NCI-H510A (cell line): ENCODE results near the gene CD300E.
"Not testable (repeated sequence)": the region's sequence is repeated elsewhere in the genome, so short reads cannot be mapped to it uniquely, and the experiment has no call there.

Experiments used
- DNase-seq: peaks from one replicate; lab custom pipeline; 2025; lab: John Stamatoyannopoulos, UW

CD300E gene

DNA sequence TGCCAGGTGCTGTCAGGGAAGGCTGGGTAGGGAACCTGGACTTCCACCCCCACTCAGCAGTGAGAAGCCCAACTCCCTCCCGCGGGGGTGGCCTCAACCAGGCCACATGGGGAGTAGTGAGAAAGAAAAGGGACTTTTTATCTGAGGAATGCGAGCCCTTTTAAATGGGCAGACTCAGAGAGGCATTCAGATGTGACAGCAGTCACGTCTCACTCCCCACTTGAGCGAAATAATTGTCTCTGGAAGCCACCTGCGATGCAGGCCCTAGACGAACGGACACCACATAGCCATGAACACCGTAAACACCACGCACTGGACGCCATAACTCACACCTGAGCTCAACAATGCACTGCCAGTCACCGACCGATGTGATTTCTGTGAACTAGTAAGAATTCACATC lies 11.9 kb upstream of the CD300E start:
- peak; percentile 25 for DNase-seq

DNA sequence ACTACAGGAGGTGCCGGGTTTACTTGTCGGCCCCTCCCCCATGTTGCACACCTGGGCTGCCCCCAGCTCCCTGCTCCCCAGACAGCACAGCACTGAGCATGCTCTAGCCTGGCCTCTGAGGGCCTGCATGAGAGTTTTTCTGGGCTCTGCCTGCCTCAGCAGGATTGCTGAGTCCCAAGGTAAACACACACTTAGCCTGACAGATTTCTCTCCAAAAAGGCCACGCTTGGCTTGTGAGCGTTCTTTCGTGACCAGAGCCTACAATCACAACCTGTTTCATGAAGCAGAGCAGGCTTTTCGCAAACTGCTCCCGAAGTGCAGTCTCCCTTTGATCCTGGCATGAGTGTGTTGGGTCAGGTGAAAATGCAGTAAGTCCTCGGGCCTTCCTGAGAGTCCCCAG lies 9.8 kb upstream of the CD300E start:
- peak; percentile 97 for DNase-seq

DNA sequence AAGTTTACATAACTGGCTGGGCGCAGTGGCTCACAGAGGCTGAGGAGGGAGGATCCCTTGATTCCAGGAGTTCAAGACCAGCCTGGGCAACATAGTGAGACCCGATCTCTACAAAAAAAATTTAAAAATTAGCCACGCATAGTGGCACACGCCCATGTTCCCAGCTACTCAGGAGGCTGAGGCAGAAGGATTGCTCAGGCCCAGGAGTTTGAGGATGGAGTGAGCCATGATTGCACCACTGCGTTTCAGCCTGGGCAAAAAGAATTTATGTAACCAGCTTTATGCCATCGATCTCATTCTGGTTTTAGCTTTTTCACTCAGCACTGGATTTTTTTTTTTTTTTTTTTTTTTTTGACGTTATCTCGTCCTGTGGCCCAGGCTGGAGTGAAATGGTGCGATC lies 9.1 kb upstream of the CD300E start:
- DNase-seq, result no peak

DNA sequence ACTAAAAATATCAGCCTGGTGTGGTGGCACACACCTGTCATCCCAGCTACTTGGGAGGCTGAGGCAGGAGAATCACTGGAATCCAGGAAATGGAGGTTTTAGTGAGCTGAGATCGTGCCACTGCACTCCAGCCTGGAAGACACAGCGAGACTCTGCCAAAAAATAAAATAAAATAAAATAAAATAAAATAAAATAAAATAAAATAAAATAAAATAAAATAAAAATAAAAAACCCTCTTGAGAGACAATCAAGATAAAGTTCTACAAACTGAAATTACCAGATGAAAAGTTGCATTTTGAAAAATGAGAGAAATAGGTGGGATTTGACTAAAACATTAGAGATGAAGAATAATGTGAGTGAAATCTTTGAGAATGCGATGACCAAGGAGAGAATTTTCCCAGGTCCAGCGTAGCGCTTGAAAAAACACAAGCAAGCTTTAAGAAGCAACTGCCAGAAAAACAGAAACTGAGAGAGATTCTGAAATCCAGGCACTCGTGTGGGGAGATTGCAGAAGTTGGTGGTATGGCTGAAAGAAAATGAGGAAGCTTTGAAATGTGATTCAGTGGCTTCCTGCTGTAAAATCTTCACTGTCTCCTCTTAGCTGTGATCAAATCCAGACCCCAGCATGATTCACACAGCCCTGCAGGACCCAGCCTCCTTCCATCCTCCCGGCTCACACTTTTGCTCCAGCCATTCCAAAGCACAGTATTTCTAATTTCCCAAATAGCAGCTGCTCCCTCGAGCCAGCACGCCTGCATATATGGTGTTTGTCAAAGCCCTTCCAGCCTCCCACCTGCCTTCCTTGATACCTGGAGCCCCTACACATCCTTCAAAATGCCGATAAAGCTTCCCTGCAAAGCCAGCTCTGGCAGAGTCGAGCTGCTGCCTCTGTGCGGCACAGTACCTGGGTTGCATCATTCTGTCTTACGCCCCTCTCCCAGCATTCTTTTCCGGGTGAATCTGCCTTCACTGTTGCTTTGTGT lies 8.2 kb upstream of the CD300E start:
- peak; percentile 21 for DNase-seq

- not testable (repeated sequence) for DNase-seq
Measured at GRCh38 chr17:74630251-74630650, 6.7 kb upstream of the CD300E start.

DNA sequence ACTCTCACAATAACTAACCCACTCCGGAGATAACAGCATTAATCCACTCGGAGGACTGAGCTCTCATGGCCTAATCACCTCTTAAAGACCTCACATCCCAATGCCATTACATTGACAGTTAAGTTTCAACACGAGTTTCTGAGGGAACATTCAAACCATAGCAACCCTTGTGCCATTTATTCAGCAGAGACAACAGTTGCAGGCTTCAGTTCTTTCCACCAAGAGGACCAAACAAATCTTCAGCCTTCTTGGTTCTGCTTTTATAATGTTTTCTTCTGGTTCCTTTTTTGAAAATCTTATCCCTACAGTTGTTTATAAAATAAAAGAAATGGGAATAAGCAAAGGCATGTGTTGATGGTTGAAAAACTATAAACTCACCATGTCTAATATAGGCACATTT lies 2.1 kb upstream of the CD300E start:
- no peak for DNase-seq

GRCh38 chr17:74624131-74624530 lies 593 bp upstream of the CD300E start:
- DNase-seq, result no peak

GRCh38 chr17:74619077-74619673 lies 4.4 kb downstream of the CD300E start:
- DNase-seq, result no peak

GRCh38 chr17:74618451-74618850 lies 5.1 kb downstream of the CD300E start:
- DNase-seq, result no peak

GRCh38 chr17:74616696-74617095 lies 6.8 kb downstream of the CD300E start:
- no peak for DNase-seq

GRCh38 chr17:74612046-74612445 lies 11.5 kb downstream of the CD300E start:
- no peak for DNase-seq

DNA sequence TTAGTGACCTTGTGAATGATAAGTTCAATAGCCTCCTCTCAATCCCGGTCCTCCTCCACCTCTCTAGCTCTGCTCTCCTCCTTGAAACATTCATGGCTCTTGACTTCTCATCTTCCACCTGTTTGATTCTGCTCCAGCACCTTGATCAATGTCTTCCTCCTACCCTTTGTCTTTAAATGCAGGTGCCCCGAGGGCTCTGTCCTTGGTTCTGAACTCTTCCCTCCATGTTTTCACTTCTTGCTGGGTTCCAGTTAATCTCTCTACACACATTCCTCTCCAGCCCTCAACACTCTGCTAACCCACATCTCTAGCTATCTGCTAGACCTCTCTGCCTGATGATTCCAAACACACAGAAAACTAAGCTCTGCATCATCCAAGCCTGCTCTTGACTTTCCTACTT lies 13.4 kb downstream of the CD300E start:
- DNase-seq, result no peak

DNA sequence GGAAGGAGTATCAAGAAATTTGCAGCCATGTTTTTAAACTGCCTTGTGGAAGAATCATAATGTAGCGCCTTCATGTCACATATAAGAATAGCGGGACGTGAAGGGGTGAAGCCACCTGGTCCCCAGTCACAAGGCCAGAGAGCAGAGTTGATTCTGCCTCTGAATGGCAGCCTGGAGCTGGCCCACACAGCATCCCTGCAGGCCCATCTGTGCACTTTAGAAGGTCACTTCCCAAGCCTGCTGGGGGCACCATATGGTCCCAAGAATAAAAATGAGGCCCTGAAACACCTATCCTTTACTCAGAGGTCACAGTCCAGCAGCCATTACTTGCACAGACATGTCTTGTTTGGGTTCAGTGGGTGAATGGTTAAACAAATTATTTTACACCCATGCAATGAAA lies 15.0 kb downstream of the CD300E start:
- no peak for DNase-seq

DNA sequence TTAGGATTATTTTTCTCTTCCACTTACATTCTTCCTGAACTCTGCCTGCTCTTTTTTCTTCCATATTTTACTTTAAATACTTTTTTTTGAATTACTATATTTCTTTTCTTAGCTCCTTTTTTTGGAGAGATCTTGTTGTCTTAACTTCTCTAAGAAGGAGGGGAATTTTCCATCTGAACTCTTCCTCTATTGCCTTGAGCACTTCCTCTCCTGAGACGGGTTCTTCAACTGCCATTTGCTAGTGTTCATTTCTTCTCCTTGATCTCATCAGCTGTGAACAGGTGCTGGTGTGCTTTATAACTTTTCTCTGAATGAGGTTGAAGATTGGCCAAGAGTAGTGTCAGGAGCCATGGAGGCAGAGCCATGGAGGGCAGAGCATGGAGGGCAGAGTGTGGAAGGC lies 16.3 kb downstream of the CD300E start:
- DNase-seq, result no peak

DNA sequence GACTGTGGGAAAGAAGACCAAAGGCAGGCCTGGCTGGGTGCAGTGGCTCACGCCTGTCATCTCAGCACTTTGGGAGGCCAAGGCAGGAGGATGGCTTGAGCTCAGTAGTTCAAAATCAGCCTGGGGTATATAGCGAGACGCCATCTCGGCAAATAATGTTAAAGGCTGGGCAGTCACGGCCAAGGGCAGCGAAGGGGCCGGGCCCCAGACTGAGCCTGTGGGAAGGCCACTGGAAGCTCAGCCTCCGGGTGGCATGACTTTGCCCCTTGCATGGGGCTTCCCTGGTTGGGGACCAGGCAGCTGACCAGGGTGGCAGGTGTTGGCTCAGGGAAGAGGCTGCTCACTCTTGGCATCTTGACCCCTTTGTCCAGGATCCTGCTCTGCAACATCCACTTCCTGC lies 17.5 kb downstream of the CD300E start:
- DNase-seq, result no peak

DNA sequence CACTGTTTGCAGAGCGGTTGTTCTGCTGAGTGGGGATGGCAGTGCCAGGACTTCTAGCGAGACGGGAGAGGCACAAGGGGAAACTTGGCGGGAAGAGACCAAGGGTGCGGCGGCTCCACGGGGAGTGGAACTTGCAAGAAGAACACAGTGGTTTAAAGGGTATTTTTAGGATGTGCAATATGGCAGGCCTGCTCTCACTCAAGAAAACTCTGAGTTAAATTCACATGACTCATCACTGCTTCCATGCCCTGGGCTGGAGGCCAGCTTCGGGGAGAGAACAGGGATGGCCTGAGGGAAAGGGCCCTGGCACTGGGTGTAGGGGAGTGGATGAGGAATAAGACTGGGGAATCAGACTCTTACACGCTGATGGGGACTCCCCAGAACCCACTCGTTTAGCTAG lies 18.2 kb downstream of the CD300E start:
- no peak for DNase-seq

GRCh38 chr17:74604761-74605160 lies 18.8 kb downstream of the CD300E start:
- no peak for DNase-seq

- DNase-seq, result no peak
Measured at GRCh38 chr17:74604200-74604599, 19.3 kb downstream of the CD300E start.

GRCh38 chr17:74603746-74604145 lies 19.8 kb downstream of the CD300E start:
- no peak for DNase-seq

GRCh38 chr17:74603037-74603635 lies 20.4 kb downstream of the CD300E start:
- no peak for DNase-seq

- DNase-seq, result no peak
Measured at GRCh38 chr17:74601944-74602572, 21.5 kb downstream of the CD300E start.

- DNase-seq, result no peak
Measured at GRCh38 chr17:74599448-74599939, 24.0 kb downstream of the CD300E start.
